Right forelimb (tissue), 1 donor: ENCODE measurements around the gene CALCOCO1.
"Not testable (repeated sequence)": the region's sequence is repeated elsewhere in the genome, so short reads cannot be mapped to it uniquely, and the experiment has no call there.

ENCODE experiments used
- DNase-seq: peaks from one replicate; pipeline ENCODE4 v3.0.0-alpha.2; 2018

The CALCOCO1 gene, protein sequence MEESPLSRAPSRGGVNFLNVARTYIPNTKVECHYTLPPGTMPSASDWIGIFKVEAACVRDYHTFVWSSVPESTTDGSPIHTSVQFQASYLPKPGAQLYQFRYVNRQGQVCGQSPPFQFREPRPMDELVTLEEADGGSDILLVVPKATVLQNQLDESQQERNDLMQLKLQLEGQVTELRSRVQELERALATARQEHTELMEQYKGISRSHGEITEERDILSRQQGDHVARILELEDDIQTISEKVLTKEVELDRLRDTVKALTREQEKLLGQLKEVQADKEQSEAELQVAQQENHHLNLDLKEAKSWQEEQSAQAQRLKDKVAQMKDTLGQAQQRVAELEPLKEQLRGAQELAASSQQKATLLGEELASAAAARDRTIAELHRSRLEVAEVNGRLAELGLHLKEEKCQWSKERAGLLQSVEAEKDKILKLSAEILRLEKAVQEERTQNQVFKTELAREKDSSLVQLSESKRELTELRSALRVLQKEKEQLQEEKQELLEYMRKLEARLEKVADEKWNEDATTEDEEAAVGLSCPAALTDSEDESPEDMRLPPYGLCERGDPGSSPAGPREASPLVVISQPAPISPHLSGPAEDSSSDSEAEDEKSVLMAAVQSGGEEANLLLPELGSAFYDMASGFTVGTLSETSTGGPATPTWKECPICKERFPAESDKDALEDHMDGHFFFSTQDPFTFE

DNA sequence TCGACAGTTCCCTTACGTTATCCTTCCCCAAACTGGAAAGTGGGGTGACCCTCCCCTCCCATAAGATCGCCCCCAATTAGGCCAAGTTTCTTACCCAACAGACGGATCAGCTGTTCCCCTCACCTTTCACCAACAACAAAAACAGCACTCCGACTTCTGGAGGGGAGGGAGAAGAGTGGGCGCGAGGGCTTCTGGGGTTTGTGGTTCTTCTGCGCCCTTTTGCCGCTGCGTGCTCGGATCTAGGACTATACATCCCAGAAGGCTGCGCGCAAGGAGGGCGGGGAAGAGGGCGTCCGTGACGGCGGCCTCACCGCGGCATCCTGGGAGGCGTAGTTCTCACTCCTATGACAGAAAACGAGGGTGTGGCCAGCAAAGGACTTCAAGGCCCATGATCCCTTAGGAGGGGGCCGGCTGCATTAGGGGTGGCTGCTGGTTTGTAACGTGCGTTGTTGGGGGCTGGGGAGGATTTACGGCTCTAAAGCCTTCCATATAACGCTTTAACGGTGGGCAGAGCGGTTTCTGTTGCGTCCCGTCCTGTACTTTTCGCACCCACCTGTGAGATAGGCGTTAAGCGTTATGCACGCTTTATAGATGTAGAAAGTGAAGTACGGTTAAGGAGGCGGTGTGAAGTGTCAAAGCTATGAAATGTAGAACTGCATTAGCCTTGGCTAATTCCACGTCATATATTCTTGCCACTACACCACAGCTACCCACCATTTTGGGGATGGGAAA lies at the start of gene CALCOCO1:
Gene CALCOCO1, minus strand, starts transcription at position 143 of the 732 bp plus-strand sequence. CDS start 2,210 bp downstream, outside the sequence.
- peak; percentile 98 for DNase-seq

DNA sequence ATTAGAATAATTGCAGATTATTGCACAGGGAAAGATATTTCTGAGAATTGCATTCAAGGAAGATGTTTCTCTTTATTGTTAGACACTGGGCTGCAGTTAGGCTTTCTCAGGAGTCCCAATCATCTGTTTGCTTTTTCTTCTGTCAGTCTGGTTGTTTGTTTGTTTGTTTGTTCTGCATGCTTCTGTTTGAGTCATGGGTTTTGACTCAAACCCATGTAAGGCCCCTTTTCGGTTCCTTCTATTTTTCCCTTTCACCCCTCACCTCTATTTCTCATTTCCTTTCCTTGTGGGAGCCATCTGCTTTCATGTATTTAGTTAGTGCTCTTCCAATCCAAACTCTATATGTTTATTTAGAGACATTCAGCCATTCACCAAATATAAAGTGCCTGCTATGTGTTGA lies 49.6 kb upstream of the CALCOCO1 start:
- DNase-seq, result no peak

GRCh38 chr12:53775478-53776145 lies 48.4 kb upstream of the CALCOCO1 start:
- no peak for DNase-seq

DNA sequence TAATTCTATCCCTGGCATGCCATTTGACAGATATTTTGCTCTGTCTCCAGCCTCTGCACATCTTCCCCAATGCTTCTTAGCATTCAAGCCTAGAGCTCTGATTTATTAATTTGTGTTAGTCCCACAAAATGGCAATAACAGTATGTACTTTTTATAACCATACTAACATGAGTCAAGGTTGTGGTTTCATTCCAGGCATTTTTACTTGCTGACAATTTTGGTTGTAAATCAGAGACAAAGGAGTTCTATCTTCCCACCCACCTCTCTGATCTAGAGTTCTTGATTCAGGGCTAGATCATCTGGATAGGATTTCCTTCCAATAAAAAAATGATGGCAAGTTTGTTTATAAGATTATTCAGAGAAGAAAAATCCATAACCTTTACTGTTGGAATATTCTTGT lies 43.0 kb upstream of the CALCOCO1 start:
- no peak for DNase-seq

DNA sequence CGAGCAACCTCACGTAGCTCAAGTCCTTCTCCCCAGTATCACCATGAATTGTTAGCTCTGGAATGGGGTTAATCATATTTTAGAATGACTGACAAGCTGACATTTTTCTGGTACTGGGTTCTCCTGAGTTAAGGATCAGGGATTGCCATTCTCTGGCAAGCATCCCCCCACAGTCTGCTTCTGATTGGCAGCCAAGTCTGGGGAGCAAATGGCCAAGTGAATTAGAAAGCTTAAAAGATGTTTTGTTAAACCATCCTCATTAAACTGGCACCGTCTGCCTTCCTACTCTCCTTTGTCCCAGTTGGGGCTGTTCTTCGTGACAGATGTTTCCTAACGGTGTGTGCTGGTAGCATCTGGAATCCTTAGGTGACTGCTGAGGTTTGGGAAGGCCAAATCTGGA lies 41.7 kb upstream of the CALCOCO1 start:
- no peak for DNase-seq

DNA sequence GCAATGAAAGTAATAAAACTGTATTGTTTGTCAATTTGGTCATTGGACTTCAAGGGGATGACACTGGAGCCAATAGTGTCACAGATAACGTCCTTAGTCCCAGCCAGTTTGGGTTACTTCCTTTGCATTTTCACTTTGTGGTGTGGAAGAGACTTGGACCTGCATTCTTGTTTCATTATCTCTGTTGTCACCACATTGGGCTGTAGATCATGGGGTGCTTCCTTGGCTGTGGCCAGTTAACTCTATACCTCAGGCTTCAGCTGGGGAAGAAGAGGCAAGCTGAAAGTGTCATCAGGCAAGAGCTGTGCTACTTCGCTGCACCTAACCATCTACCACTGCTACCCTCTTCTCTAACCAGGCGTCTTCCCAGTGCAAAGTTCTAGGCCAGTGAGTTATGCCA lies 39.6 kb upstream of the CALCOCO1 start:
- no peak for DNase-seq

DNA sequence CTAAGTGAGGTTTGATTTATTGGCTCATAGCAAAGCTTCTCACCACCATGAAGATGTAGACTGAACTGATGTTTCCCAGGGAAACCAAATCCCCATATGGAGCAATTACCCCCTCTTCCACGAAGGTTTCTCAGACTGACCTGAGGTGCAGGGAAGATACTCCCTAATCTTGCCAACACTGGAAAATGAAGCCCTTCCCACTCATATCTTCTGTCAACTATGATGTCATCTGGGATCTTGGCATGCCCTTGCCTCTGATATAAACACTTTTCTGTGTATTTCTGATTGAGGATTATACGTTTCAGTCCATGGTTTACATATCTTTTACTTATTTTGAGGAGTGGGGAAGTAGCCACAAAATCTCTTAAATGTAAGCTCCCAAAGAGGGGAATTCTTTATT lies 38.6 kb upstream of the CALCOCO1 start:
- DNase-seq, result no peak

- DNase-seq, result no peak
These were observed 37.4 kb upstream of the CALCOCO1 start for GRCh38 chr12:53764615-53765014.

DNA sequence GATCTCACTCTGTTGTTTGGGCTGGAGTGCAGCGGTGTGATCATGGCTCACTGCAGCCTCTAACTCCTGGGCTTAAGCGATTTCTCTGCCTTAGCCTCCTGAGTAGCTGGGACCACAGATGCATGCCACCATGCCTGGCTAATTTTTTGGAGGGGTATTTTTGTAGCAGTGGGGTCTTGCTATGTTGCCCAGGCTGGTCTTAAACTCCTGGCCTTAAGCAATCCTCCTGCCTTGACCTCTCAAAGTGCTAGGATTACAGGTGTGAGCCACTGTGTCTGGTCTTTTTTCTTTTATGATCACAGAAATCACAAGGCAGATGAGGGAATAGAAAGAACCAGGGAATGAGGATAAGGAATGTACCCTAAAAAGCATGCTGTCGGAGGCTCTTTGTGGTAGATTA lies 35.5 kb upstream of the CALCOCO1 start:
- not testable (repeated sequence) for DNase-seq

- no peak for DNase-seq
These were observed 34.1 kb upstream of the CALCOCO1 start for GRCh38 chr12:53761306-53761705.

DNA sequence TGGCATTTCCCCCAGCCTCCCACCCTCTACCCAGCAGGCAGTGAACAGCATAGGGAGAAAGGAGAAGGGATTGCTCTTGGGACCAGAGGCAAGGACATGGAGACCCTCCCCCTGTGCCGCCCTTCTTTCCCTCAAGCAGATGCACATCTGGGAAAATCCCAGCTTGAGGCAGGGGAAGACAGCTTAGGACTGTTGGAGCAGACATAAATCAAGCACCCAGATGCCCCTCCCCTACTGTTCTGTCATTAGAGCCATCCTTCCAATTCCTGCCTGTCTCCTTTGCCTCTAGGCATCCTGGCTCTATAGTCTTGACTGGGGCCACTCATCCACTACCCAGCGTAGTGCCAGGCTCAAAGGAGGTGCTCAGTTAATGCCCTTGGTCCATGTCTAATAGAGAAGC lies 32.0 kb upstream of the CALCOCO1 start:
- DNase-seq, result no peak

DNA sequence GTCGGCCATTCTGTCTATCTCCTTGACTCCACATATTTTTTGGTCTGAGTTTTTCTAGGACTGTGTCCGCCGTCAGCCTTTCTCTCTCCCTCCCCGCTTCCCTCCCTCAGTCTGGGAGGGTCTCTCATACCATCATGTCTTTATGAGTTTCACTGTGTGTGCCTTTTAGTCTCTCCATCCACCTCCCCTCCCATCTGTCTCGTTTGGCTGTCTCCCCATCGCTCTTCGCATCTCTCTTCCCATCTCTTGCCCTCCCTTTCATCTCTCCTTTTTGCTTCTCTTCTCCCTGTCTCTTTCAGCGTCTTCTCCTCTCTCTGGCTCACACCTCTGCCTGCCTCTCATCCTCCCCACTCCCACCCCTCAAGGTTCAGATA lies 31.5 kb upstream of the CALCOCO1 start:
- no peak for DNase-seq

DNA sequence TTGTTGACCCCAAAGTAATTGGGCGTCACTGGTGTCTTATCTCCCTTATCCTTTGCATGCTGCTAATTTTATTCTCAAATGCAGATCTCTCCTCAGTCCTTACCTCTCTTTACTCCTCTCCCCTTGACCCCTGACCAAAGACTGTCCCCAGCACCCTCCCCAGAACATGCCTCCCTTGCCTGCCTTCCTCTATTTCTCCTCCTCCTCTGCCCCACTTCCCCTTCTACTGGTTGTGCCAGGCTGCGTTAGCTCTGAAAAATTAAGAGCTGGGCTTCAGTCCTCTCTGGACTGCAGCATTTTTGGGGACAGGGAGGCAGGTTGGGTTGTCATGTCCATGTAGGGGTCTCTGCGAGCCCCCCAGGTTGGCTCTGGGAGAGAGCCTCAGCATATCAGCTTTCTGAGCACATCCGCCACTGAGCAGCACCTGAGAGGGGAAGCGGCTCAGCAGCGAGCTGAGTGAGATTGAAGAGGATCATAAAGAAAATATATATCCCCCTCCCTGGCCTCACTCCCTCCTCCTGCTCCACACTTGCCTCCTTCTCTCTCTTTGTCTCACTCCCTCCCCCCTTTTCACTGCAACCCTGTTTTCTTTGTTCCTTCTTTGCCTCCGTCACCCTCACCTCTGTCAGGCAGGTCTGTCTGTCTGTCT lies 31.0 kb upstream of the CALCOCO1 start:
- no peak for DNase-seq

- DNase-seq, result peak; percentile 79
These were observed 30.0 kb upstream of the CALCOCO1 start for GRCh38 chr12:53757101-53757770.

DNA sequence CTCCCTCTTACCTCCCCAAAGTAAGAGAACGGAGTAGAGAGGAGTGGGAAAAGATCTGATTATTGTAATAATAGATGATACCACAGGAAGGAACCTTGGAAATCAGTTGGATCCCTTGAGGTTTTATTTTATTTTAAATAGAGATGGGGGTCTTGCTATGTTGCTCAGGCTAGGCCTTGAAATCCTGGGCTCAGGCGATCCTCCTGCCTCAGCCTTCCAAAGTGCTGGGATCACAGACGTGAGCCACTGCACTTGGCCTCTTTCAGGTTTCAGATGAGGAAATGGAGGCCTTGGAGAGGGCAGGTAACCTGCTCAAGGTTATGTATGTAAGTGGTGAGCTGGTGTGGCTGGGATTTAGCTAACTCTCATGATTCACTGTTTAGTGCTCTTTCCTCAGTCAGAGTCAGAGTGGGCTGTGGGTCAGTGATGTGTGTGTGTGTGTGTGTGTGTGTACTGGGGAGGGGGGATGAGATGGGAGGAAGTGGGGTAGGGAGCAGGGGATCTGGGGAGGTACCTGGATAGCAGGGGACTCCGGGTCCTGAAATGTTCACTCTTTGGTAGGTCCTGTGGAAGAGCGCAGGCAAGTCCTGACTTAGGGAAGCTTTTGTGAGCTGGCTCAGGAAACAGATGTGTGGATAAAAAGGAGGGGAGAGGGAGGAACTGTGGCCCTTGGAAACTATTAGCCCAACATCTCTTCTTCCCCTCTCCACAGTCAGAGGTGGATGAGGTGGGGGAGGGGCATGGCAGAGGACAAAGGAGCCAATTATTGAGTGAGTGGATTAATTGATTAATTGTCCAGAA lies 29.2 kb upstream of the CALCOCO1 start:
- DNase-seq, result no peak

DNA sequence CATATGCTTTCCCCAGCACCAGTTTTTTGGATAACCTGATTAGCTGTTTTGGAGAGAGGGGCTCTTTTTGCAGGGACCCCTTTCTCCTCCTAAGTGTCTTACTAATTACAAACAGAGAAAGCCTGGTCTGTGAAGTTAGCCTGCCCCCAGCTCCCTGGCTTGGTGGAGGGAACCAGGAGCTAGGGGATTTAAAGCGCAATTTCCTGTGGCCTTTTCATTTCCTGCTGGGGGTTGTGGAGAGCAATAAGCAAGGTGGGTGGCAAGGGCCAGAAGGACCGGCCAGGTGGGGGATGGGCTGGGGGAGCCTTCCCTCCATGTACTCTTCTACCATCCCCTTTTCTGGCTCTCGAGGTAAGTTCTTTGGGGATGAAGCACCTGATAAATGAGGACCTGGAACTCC lies 28.6 kb upstream of the CALCOCO1 start:
- no peak for DNase-seq

DNA sequence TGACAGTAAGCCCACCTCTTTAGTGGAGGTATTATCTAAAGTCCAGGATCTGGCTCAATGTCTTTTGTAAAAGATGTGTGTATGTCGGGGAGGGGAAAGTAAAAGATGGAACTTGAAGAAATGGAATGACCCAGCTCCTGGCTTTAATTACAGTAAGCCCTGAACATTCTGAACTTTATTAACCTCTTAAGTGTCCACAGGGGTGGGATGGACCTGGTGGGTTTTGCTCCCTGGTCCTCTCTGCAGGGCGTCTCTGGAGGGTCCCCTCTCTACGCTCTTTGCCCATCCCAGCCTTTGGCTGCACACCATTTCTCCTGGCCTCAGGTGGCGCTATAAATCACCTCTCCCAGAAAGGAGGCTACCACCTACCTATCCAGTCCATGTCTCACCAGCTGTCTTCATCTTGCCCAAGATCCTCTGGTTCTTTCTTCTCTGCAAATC lies 28.2 kb upstream of the CALCOCO1 start:
- DNase-seq, result no peak

GRCh38 chr12:53754633-53755264 lies 27.5 kb upstream of the CALCOCO1 start:
- DNase-seq, result no peak

DNA sequence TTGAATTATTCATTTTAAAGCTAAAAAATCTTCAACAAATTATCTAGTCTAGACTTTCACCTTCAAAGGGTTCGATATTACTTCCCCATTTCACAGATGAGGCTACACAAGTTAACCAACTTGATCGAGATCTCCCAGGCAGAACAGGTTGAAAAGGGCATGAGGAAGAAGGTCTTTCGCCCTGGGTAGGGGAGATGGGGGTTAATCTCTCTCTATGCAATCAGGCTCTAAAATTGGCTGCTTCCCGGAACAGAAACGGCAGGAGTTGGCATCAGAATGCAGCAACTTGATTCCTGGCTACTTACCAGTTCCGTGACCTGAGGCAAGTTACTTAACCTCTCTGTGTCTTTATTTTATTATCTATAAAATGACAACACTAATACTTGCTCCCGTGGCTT lies 26.9 kb upstream of the CALCOCO1 start:
- DNase-seq, result no peak

GRCh38 chr12:53752621-53753020 lies 25.4 kb upstream of the CALCOCO1 start:
- DNase-seq, result no peak

DNA sequence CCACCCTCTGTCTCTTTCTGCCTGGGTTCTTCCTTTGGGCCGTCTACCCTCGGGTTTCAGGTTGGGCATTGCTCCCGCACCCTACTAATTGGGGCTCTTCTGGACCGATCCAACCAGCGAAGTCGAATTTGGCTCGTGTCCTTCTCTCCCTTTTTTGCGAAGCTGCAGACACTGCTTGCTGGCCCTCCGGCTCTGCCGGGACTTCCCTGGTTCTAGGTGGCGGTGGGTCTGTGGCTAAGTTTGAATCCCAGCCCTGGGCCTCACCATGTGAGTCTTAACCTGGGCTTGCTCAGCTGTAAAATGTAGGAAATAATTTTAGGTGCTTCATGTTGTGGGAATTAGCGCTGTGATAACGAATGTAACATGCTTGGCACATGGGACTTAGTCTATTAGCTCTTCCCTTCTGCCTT lies 24.9 kb upstream of the CALCOCO1 start:
- no peak for DNase-seq
